Left lobe of liver (tissue), 2 donors: ENCODE measurements around the gene BNC2. TPM values are rescaled to one million over a fixed set of nuclear protein-coding genes. Genes with fewer than 3 reads are reported as not detected.

ENCODE experiments used
- ATAC-seq: fragments of 200-7000 bp; cut with Tn5 transposase; one replicate; pipeline ENCODE4 v1.9.1; 2020; ENCODE audit warnings: mild to moderate bottlenecking, moderate library complexity
- DNase-seq: peaks from one replicate; pipeline ENCODE4 v3.0.0-alpha.2; 2020; ENCODE audit warnings: low spot score
- total RNA-seq: library from RNA; stranded (reverse); gene quantifications from one replicate; pipeline ENCODE4 v1.2.1, GENCODE V29; 2021
- donor health status: DM: no; HTN: no; CAD: no; lungs with moderate emphysema.
- donor health status: DM: no; HTN: yes; CAD: no.

BNC2 gene
- total RNA-seq, 1 donor from 2014 or later = 0.55 TPM

DNA sequence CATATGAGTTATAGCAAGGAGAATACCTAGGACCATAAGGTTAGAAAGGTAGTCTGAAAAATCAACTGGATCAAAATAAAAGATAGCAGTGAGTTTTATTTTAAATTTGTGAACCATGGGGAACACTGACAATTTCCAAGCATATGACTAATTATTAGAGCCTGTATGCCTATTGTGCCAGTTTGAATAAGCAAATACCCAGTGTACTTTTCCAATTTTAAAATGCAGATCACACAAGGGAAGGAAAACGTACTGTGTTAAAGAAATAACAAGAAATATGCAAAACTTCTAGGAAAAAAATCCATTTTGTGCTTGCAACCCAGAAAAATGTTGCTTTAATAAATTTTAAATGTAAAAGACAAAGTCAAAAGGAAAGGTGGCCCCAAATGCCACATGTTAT lies 257.4 kb downstream of the BNC2 start:
- DNase-seq (no peak), ATAC-seq (no peak)

DNA sequence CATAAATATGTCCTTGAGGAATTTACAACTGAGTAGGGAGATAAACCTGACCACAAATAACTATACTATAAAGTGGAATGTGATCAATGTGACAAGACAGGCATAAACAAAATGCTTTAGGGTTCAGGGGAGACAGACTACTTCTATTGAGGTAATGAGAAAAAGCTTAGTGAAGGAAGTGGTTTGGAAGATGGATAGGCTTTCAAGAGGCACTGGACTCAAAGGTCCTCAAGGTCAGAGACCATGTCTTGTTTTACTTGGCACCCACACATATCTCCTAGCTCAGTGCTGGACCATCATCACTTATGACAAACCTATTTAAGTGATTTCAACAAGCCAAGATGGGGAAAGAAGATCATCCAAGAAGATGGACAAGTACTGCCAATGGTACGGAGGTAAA lies 257.8 kb downstream of the BNC2 start:
- ATAC-seq (no peak), DNase-seq (no peak)

DNA sequence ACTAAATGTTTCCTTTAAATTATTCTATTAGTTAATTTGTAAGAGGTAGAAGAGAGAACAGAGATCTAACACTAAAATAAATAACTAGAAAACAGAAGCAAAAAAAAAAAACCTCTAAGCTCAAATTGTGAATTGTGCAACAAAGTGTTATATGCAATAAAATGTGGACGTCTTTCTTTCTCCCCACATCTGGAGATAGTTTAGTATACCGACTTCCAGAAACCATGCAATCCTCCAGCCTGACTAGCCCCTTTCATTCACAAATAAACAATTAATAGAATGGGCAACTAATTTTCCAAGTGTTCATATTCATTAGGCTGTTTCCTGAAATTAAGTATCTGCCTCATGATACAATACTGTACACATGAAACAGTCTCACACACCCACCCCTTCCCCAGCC lies 258.5 kb downstream of the BNC2 start:
- DNase-seq = no peak
- ATAC-seq = no peak

DNA sequence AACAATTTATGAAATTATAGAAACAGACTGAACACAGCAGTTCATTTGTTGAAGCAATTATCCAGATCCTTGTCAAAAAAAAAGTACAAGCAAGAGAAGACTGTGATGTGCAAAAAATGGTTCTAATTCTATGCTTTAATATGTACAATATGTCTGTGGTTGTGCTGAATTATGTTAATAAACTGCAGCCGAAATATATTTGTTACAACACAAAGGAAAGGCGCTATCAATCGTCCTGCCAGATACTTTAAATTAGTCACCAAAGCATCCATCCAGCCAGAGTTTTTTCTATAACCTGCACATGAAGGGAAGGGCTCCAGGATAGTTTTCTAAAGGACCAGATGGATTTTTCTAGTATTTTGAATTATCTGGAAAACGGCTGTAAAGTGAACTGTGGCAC lies 259.5 kb downstream of the BNC2 start:
- no peak for DNase-seq
- ATAC-seq = no peak

DNA sequence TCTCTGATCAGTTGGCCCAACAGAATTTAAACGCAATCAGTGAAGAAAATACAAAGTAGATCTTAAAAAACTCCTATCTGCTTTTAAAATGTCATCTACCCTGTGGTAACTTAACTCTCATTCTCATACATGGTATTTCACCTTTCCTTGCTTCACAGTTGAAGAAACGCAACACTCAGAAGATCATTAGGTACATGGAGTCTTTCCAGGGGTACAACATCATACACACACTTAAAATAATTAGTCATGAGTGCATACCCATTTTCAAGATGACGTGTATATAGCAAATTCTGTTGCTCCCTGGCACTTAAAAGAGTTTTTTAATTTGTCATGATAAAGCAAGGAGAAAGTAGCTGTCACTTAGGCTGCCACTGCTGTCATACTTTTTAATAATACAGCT lies 259.9 kb downstream of the BNC2 start:
- ATAC-seq (no peak), DNase-seq (no peak)

DNA sequence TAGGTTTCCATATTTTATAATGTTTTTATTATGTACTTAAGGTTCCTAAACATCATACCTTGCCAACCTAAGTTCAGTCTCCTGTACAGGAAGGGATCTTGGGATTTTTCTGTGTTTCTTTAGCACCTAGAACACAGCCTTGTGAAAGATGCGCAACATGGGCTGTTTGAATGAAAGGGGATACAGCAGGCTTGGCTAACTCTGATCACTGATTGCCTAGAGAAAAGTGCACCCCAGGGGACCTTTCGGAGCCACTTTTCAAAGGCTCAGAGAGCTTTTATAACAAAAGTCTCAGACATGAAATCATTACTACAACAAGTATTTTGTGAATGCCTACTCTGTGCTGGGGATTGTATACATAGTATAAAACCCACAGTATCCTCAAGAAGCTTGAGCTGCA lies 261.6 kb downstream of the BNC2 start:
- DNase-seq (no peak), ATAC-seq (no peak)

DNA sequence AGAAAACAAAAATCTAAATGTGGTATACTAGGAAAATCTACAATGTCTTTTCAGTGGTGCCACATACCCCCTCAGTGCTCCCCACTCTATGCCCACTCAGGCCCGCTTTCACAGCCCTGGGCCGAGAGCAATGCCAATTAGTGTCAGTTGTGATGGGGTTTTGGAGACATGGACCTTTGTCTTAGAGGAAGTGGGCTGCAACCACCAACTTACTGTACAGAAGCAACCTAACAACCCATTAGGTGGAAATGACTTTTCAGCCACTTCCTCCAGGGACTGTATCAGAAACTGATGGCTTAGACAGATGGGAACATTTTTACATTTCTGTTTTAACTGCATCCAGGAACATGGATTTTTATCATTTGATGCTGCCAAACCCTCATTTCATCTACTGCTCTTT lies 268.0 kb downstream of the BNC2 start:
- DNase-seq (no peak), ATAC-seq (no peak)

DNA sequence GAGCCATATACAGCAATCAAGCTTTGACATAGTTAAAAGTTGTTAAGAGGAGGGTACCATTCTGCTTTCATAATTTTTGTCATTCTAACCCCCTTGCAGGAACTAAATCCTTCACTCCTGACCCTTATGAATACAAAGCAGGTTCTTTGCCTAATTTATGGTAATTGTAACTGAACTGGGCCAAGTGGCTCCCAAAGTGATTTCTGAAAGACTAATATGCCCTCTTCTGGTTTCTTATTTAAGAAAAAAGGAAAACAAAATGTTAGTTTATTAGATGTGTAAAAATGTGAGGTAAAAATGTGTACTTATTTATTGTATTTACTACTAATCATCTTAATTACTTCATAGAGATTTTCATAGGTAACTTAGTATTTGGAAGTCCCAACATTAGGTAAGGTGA lies 268.5 kb downstream of the BNC2 start:
- no peak for ATAC-seq
- DNase-seq = no peak

DNA sequence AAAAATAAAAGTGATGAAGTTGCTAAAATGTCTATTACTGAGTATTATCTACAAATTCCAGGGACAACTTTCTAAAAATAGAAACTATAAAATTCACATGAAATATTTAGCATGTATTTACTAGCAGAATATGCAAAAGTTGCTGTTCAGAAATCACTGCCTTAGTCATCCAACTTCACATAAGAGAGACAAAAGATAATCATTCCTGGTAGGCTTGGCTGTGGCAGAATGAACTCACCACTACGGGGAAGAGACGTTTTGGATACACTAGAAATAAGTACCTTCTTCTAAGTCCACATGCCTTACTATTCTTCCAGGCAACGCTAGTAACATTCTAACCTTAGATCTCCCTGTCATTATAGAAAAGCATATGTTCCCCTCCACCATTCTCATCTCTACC lies 272.2 kb downstream of the BNC2 start:
- ATAC-seq (no peak), DNase-seq (no peak)

DNA sequence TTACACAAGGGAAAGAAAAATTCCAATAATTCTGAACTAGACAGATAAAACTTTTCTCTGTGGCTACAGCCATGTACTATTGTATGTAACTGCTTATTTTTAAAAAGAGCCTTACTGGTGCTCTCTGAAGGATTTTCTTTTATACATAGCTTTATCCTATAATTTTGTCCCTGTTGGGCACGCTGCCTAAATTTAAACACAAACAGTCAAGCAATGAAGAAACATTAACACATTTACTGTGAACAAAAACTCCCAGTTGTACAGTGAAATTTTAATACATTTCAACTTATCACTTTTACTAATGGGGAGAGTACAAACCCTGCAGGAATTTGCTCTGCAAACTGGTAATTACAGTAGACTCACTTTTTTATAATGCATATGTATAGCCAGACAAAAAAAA lies 273.3 kb downstream of the BNC2 start:
- DNase-seq (no peak), ATAC-seq (no peak)

DNA sequence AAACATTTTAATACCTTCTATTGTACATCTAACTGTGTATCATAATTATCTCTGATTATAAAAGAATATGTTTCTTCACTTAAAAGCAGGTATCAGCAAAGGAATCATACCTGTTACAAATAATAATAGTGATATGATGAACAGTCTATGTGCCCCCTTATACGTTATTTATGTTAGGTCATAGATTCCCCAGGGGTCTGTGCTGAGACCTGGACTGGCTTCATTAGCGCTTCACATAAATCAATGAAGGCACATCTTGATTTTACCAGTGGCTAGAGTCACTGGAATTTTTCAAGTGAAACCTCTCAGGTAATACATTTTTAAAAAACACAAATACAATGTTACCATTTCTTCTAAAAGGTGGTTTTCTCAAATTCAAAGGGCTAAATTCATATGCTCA lies 275.2 kb downstream of the BNC2 start:
- DNase-seq (no peak), ATAC-seq (no peak)

DNA sequence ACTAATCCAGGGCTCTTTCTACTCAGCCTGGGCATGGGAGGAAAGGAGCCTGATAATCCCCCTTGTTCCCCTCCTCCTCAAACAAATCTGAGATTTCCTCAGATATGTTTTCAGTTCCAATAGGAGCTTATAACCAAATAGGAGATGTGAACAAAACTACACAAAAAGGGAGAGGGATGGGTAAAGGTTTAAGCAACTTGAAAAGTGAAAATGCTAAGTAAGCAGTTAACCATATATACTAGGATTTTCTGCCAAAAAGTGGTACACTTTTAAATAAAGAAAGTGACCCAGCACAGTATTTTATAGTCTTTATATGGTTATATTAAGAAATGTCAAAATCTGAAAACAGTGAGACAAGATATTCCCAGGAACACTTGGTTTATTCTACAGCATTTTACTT lies 275.7 kb downstream of the BNC2 start:
- no peak for ATAC-seq
- no peak for DNase-seq

DNA sequence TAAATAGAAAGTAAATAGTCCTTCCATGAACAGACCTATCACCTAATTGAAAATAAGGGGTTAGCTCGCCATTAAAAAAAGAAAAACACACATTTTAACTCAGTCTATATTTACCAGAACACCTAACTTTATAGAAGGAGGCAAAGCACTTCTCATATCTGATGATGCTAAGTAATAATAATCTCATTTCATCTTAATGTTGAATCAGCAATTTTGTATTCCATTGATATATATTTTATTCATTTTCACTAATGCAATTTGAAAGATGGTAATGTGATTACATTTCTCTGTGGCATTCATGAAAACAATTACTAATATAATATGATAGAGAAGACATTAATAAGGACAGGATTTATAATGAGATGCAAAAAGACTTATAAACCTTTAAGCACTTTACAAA lies 276.7 kb downstream of the BNC2 start:
- DNase-seq = no peak
- ATAC-seq = no peak

DNA sequence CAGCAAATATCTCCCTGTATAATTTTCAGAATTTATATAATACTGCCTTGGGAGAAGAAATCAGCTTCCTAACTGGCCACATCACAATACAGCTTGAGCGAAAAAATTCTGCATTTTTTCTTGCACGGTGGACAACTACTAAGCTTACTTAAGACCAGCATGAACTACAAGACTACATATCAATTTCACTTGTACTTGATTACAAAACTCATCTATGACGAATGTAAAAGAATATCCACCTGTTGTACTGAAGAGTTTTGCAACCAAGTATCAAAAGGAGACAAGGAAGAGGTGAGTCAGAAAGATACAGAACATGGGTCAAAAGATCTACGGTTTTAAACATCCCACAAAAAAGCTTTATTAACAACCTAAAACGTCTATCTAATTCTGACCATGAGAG lies 279.4 kb downstream of the BNC2 start:
- ATAC-seq = no peak
- DNase-seq = no peak

DNA sequence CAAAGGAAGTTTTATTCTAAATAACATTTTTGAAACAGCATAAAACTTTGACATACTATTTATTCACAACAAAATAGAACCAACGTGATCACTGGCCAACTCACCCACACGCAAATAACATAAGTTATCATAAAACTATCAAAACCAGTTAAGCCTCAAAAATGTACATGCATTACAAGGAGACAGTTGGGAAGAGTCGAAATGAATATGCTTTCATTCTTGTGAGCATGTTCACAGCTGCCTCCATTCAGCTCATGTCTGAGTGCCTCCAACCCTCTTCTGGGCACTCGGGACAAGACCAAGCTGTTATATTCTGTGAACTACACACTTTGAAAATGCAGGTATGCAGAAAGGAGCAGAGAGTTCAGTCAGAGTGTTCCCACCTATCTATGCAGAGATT lies 284.9 kb downstream of the BNC2 start:
- no peak for ATAC-seq
- DNase-seq = no peak

DNA sequence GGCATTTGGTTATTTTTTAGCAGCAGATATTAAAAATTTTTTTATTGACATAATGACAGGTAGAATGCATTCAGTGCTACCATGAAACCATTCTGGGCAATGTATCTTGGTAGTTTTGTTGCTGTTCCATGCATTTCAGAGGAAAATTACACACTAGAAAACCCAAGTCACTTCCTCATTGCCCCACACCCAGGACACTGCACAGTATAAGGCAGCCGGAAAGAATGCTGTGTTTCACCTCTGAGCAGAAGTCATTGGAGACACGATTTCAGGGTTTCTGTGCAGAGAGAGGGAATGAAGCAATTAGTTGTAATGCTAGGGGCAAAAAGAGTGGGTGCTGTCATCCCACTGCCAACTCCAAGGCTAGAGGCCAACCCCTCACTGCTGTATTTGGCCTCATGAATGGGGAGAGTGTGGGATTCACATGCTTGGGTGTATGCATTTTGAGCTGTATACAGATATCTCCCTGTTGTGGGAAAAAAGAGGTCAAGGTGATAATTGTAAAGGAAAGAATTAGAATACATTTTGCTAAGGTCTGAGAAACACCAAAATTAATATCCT lies 290.5 kb downstream of the BNC2 start:
- ATAC-seq = no peak
- no peak for DNase-seq

DNA sequence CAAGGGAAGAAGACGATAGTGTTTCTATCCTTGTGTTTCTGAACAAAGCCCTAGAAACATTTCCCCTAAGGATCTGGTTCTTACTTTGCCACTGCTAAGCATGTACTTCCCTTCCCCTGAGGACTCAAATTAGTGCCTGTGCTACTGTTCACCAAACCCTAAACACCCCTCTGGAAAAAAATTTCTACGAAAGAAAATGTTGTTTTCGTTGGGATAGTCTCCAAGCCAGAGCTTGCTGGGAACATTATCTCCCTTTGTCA lies 294.6 kb downstream of the BNC2 start:
- no peak for ATAC-seq
- no peak for DNase-seq

DNA sequence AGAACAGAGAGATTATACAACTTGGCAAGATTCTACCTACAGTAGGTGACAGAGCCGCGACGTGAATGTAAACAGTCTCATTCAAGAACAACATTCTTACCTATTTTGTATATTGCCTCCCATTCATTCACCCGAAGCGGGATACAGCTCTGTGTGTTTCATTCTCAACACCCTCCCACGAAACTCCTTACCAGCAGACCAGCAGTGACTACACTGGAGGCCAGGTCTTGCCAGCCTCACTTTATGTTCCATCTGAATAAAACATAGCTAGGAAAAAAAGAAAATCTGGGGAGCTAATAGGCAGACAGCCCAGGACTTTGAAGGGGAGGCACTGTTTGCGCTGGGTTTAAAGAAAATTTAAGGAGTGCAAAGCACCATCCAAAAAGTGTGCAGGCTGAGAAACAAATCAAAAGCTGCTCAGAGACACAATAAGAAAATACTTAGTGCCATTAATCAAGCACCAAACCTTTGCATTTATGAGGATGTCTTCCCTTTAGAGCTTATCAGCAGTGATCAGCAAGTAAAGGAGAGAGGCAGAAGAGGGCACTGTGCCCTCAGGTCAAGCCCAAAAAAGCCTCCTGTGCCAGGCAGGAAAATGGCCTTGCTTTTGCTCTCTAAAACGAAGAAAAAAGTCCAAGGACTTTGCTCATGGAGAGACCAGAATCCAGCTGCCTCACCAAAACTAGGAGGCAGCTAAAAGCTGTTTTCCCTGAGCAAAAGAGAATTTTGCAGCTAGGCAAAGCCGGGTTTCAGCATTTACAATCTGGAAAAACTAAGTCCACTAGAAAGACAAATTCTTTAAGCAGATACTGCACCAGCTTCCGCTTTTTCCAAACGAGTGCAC lies 295.1 kb downstream of the BNC2 start:
- DNase-seq = no peak
- ATAC-seq = no peak

DNA sequence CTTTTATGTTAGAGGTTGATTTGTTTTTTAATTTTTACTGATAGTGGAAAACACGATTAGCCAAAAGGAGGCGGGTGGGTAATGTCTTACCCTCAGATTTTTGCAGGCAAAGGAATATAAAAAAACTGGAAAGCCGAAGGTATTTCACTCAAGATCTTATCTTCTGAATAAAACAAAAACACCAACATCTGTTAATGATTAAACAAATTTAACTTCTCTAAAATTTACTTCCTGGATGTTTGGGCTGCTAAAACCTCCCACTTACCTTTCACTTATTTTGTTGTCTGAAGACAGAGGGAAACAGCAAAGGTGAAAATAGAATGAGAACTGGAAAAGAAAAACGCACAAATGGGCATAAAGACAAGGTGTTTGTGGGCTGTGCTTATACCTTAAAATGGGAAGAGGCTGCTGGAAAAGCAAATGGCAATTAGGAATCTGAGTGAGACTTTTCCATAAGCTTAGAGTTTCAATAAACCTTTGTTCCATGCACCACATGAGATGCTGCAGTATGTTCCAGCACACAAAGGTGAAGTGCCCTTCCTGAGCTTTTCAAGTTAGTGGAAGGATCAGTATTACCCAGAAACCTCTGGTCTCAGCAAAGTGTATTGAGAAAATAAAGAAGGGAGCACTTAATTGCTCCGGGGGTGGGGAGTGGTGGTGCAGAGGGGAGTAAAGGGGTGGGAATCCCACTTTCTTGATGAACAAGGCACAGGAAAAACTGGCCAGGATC lies 298.3 kb downstream of the BNC2 start:
- DNase-seq = no peak
- ATAC-seq = peak; percentile 58

DNA sequence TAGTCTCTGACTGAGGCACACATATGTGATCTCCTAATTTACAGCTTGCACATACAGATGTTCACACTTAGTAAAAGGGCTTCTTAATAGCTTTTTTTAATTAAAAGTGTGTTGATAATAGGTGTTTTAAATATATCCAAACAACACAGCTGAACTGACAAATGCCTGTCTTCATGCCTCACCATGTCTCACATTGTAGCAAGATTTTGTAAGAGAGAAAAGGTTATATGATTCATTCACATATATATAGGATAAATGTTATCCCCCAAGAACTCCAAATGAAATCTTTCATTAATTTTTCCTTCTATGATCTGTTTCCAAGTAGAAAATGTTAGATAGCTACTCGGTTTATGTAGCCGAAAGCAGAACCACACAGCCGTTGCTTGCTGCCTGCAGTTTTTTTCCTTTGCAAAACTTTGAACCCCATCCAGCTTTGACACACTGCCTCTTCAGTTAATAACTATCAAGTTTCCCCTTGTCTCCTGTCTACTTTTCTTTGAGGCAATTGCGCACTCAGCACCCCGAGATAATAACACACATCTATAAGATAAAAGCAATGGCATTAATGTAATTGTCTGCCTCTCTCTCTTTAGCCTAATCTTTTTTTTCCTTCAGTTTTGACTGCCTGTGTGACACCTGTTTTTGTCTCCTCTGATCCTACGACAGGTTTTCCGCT lies 299.2 kb downstream of the BNC2 start:
- ATAC-seq (peak; percentile 65), DNase-seq (no peak)

DNA sequence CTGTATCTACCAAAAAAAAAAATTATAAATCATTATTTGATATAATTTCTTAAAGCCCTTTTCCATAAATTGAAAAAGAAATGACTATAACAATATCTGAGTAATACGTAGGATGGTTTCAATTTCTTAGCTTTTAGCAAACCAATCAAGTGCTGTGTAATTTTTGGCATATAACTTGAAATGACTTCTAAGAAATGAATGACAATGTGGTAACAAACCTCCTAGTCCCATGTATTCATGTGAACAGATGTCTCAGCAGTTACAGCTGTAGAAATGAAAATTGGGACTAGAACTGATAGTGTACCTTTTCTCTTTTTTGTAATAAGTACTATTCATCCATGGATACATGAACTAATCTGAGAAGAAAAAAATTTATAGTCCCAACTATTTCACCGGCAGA lies 307.0 kb downstream of the BNC2 start:
- ATAC-seq (no peak), DNase-seq (no peak)

DNA sequence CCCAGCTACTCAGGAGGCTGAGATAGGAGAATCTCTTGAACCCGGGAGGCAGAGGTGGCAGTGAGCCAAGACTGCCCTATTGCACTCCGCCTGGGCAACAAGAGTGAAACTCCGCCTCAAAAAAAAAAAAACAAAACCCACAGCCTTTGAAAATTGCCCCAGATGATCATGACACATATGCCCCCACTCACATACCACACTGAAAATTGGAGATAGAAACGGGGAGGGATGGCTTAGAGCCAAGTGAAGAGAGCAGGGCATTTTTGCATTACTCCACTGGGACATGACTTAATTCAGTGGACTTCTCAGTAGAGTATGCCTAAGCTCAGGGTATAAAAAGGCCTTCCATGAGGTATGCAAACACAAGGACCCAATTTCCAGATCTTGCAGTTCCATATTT lies 309.3 kb downstream of the BNC2 start:
- DNase-seq (no peak), ATAC-seq (no peak)
